Gastrocnemius medialis (tissue), 4 donors: ENCODE results near the gene CD72.
"Not testable (repeated sequence)": the region's sequence is repeated elsewhere in the genome, so short reads cannot be mapped to it uniquely, and the experiment has no call there.

Experiments
- POLR2A ChIP-seq, 2 donors: fragments of 450-650 bp; IDR thresholded peaks; one replicate each; pipeline ENCODE4 v1.6.1; 2017; ENCODE audit warnings: antibody characterized with exemption in 2 of 2, mild to moderate bottlenecking in 2 of 2, moderate library complexity in 2 of 2
- TF ChIP-seq, protein P1 (sequence below), 5 experiments: fragments of 450-650 bp in 3 of 5; fragments of 200-600 bp in 2 of 5; sonication (generic) in 2 of 5; IDR thresholded peaks in 4 of 5; conservative IDR thresholded peaks in 1 of 5; 1 replicate in 4 of 5; 2 replicates in 1 of 5; pipeline ENCODE4 v1.5.1; 2016 to 2019; ENCODE audit warnings: antibody characterized with exemption in 5 of 5, mild to moderate bottlenecking in 3 of 5, moderate library complexity in 3 of 5

DNA sequence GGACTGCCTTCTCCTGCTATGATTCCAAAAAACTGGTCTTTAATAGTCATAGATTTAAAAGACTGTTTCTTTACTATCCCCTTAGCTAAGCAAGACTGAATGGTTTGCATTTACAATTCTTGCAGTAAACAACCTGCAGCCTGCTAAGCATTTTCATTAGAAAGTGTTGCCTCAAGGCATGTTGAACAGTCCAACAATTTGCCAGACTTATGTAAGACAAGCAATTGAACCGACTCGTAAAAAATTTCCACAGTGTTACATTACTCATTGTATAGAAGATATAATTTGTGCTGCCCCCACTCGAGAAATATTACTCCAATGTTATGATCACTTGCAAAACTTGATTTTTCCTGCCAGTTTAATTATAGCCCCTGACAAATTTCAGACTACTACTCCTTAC is 33.5 kb downstream of the CD72 start:
- not testable (repeated sequence) for TF ChIP-seq POLR2A (IDR thresholded peaks at IDR 0.05)
- TF ChIP-seq, protein P1, sequence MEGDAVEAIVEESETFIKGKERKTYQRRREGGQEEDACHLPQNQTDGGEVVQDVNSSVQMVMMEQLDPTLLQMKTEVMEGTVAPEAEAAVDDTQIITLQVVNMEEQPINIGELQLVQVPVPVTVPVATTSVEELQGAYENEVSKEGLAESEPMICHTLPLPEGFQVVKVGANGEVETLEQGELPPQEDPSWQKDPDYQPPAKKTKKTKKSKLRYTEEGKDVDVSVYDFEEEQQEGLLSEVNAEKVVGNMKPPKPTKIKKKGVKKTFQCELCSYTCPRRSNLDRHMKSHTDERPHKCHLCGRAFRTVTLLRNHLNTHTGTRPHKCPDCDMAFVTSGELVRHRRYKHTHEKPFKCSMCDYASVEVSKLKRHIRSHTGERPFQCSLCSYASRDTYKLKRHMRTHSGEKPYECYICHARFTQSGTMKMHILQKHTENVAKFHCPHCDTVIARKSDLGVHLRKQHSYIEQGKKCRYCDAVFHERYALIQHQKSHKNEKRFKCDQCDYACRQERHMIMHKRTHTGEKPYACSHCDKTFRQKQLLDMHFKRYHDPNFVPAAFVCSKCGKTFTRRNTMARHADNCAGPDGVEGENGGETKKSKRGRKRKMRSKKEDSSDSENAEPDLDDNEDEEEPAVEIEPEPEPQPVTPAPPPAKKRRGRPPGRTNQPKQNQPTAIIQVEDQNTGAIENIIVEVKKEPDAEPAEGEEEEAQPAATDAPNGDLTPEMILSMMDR (IDR thresholded peaks at IDR 0.05 in 4 of 5, conservative IDR thresholded peaks at IDR 0.05 in 1 of 5) = not testable (repeated sequence)
